Ectodermal cell (in vitro differentiated cells): Measurements from ENCODE around the gene ANKRD22.

Experiments
- H3K27ac ChIP-seq: 2 replicates; pipeline ENCODE4 v1.7.0; 2013; ENCODE audit warnings: mild to moderate bottlenecking, low read depth, low read length; ENCODE audit not compliant: insufficient read depth, poor library complexity, severe bottlenecking
- H3K27me3 ChIP-seq: 2 replicates; pipeline ENCODE4 v1.7.0; 2013; ENCODE audit warnings: mild to moderate bottlenecking, low read length; ENCODE audit not compliant: insufficient read depth, control insufficient read depth, poor library complexity, severe bottlenecking
- H3K36me3 ChIP-seq: one replicate; pipeline ENCODE4 v1.7.0; 2013; ENCODE audit warnings: low read length; ENCODE audit not compliant: control insufficient read depth, insufficient read depth
- H3K4me1 ChIP-seq: one replicate; pipeline ENCODE4 v1.7.0; 2013; ENCODE audit warnings: low read length; ENCODE audit not compliant: control insufficient read depth, insufficient read depth
- H3K4me3 ChIP-seq: 2 replicates; pipeline ENCODE4 v1.7.0; 2013; ENCODE audit warnings: low read depth, low read length, control low read depth; ENCODE audit not compliant: insufficient read depth
- H3K9me3 ChIP-seq: 2 replicates; pipeline ENCODE4 v1.7.0; 2013; ENCODE audit warnings: mild to moderate bottlenecking, low read length, moderate library complexity; ENCODE audit not compliant: control insufficient read depth
- WGBS, 2 experiments: methylation state at CpG; one replicate each; pipeline ENCODE4 v1.1.7; 2013; ENCODE audit warnings: missing lambda C conversion rate in 2 of 2; 5-methylcytosine and 5-hydroxymethylcytosine counted together

ANKRD22 gene

DNA sequence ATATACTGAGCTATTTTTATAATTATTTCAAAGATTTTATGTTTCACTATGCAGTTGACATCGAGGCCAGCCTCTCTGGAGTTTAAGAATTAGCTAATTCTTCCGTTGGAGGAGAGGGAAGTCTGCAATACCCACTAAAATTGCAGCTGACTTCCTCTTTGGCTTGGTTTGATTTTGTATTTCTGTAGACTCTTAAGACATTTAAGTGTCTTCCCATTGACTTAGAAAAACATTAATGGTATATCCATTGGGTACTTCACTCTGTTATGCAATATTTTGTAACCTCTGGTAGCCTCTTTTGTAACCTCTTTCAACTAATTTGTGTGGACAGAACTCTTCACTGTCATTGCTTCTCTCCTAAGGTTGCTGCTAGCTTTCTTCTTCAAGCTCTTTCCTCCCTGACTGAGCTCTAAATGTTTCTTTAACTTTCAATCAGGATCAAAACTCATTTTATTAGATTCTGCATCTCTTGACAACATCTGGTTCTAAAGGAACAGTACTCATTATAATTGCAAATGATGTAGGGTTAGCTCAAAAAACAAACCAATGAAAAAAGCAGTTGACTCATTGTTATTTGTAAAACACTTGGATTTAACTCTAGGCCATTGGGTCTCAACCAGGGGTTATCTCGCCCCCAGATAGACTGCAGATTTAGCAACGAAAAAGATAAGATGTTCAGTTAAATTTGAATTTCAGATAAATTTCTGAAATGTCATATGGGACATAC is 1.7 kb upstream of the ANKRD22 start:
- no peaks in the 10 kb centered on the region for H3K4me1 ChIP-seq
- no peaks in the 10 kb centered on the region for H3K27me3 ChIP-seq
- H3K36me3 ChIP-seq, result no peaks in the 10 kb centered on the region
- WGBS, 2 experiments, result 88 to 91% methylated on average over 4 of the region's 4 CpGs
- H3K27ac ChIP-seq, result no peak overlapping the region
- H3K4me3 ChIP-seq, result no peak overlapping the region
- no peaks in the 10 kb centered on the region for H3K9me3 ChIP-seq

DNA sequence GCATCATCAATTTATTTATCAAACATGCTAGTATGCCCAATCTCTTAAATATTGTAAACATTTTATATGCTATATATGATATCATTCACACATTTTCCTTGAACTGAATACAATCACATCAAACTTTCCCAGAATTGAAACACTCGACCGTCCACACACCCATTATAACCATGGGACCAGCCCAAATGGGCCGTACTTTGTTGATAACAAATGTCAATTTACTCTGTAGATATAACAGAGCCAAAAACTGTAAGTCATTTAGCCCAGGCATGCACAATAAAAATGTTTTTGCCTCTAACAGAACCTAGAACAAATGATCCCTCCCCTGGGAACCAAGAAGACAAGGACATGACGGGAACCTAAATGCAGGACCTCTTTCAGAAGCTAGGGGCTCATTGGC is 683 bp upstream of the ANKRD22 start:
- Histone ChIP-seq H3K9me3 (no peaks in the 10 kb centered on the region), H3K27me3 (no peaks in the 10 kb centered on the region), H3K4me1 (no peaks in the 10 kb centered on the region), H3K36me3 (no peaks in the 10 kb centered on the region), H3K27ac (no peak overlapping the region), H3K4me3 (no peak overlapping the region)
- WGBS, 2 experiments, result 91 to 96% methylated on average over 4 of the region's 4 CpGs

DNA sequence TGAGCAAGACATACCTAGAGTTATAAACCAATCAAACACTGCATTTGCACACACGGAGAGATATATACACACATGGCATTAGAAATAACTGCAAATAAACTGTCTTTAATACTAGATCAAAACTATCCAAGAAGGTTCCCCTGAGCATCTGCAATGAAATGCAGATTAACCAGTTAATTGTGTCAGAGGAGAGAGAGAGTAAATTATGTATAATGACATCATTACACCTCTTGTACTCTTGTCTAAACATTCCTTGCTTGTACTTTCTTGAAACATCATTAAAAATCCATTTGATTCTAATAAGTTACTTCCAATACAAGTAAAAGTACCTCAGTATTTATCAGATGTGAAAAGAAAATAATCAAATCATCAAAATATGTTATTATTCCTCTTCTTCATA is 932 bp downstream of the ANKRD22 start:
- H3K36me3 ChIP-seq, result no peaks in the 10 kb centered on the region
- H3K27me3 ChIP-seq, result no peaks in the 10 kb centered on the region
- H3K4me3 ChIP-seq, result no peak overlapping the region
- 95 to 100% methylated on average over 1 of the region's 1 CpG for WGBS, 2 experiments
- no peak overlapping the region for H3K27ac ChIP-seq
- H3K4me1 ChIP-seq, result no peaks in the 10 kb centered on the region
- no peaks in the 10 kb centered on the region for H3K9me3 ChIP-seq

DNA sequence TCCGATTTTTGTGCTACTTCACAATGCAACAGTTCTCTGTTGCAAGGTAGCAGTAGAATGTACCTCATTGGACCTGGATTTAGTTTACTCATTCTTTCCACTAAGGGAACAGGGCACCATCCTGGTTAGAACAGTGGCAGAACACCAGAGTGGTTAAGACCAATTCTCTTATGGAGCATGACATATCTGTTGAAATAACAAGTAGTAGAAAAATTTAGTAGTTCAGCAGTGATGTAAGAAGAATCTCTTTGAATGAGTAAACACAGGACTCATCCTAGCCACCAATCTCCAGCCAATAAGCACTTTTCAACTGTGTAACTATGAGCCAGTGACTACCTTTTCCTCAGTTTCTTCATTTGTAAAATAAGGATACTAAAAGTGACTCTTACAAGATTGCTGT is 2.4 kb downstream of the ANKRD22 start:
- Histone ChIP-seq H3K36me3 (no peaks in the 10 kb centered on the region), H3K4me1 (no peaks in the 10 kb centered on the region), H3K27ac (no peak overlapping the region), H3K9me3 (no peaks in the 10 kb centered on the region), H3K4me3 (no peak overlapping the region), H3K27me3 (no peaks in the 10 kb centered on the region)
- WGBS, 2 experiments, result 92 to 96% methylated on average over 1 of the region's 1 CpG

DNA sequence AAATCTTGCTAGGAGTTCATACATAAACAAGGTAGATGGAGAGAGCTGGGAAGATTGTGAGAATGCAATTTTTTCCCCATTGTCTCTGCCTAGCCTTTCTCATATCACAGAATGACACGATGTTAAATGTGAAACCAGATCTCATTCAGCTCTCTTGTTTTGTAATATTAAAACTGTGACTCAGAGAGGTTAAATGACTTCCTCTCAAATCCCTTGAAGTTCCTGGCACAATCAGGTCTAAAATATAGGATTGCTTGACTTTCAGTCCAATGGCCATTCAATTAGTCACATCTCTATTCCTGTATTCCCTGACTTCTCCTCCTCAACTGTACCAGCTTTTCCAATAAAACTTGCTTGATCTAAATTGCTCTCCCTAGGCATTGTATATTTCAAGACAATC is 3.1 kb downstream of the ANKRD22 start:
- no peaks in the 10 kb centered on the region for H3K9me3 ChIP-seq
- H3K27ac ChIP-seq, result no peak overlapping the region
- 94 to 100% methylated on average over 1 of the region's 1 CpG for WGBS, 2 experiments
- no peak overlapping the region for H3K4me3 ChIP-seq
- H3K36me3 ChIP-seq, result no peaks in the 10 kb centered on the region
- no peaks in the 10 kb centered on the region for H3K27me3 ChIP-seq
- H3K4me1 ChIP-seq, result no peaks in the 10 kb centered on the region

DNA sequence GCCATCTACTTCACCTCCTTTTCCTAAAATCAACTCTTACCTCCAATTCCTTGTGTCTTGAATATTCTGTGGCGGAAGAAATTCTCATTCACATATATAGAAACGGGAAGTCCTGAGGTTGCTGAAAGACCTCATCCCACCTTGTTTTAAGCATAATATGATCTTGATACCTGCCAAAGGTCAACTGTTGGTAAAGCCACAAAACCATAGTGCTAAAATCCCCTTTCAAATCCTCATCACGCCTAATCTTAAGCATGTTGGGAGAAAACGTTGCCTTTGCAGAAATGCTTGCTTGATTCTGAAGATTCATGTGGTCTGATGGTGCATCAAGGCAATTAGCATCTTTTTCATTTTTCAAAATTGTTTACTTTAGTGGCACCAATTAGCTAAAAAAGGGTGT is 8.5 kb downstream of the ANKRD22 start:
- H3K9me3 ChIP-seq, result no peaks in the 10 kb centered on the region
- no peaks in the 10 kb centered on the region for H3K36me3 ChIP-seq
- H3K27me3 ChIP-seq, result no peaks in the 10 kb centered on the region
- H3K27ac ChIP-seq, result no peak overlapping the region
- 91 to 94% methylated on average over 4 of the region's 4 CpGs for WGBS, 2 experiments
- no peaks in the 10 kb centered on the region for H3K4me1 ChIP-seq
- no peak overlapping the region for H3K4me3 ChIP-seq

DNA sequence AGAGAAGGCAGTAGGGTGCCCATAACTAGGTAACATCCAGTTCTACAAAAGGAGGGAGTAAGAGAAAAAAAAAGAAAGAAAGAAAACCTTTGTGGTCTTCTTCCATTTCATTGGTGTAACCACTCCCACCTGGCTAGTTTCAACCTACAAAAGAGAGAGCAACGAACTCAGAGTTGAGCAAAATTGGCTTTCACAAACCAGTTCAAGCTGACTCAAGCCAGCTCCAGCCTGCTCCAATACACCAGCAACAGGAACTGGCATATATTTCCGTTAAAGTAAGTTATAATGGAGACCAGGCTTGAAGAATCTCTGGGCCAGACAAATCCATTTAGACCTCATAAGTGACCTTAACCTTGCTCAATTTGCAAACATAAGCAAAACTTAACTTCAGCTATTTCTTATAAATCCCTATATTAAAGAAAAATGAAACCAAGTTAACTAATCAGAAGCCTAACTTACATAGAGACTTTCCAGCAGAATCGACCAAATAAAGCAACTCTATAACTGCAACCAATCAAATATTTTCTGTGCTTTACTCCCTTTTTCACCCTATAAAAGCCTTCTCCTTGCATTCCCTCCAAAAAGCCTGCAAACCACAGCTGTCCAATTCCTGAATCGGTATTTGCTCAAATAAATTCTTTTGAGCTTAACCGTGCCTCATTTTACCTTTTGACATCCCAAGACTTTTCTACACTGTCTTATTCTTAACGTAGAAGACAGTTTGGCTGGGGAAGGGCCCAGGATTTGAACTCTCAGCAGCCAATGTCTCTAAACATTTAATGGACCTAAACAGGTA is 10.1 kb downstream of the ANKRD22 start:
- no peaks in the 10 kb centered on the region for H3K36me3 ChIP-seq
- no peaks in the 10 kb centered on the region for H3K9me3 ChIP-seq
- 90 to 92% methylated on average over 6 of the region's 6 CpGs for WGBS, 2 experiments
- H3K4me3 ChIP-seq, result no peak overlapping the region
- no peak overlapping the region for H3K27ac ChIP-seq
- no peaks in the 10 kb centered on the region for H3K4me1 ChIP-seq
- no peaks in the 10 kb centered on the region for H3K27me3 ChIP-seq

DNA sequence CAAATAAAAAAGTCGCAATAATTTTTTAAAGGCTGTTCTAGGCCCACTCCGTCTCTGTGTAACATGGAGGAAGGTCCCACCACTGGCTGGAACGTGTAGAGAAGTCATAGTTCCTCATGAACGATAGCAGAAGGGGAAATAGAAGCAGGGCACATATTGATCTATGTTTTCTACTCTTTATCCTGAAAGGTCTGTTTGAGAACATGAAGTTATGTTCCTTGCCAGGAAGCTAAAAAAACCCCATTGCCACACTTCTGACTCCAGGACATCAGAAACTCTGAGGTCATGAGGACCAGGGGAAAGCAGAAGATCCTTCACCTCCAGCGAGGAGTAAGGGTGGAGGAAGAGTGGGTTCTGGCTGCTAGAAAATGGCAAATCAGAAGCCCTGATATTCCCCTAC is 10.8 kb downstream of the ANKRD22 start:
- 92 to 94% methylated on average over 4 to 5 of the region's 5 CpGs for WGBS, 2 experiments

DNA sequence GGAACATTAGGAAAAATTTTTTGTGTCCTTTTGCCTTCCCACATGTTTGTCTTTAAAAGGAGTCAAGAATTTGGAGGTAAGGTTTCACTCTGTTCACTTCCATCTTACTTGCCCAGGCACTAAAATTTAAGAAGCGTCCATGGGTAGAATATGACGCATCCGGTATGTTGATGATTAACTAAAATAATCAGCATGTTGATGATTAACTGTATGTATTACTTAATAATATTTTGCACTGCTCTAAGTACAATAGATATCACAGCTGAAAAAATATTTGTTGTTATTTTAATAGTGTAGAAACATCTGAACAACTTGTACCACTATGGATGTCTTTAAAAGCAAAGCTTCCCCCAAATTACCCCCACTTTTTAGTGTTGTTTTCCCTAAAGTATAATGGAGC is 11.5 kb downstream of the ANKRD22 start:
- Histone ChIP-seq H3K4me1 (no peaks in the 10 kb centered on the region), H3K27me3 (no peaks in the 10 kb centered on the region), H3K9me3 (no peaks in the 10 kb centered on the region), H3K27ac (no peak overlapping the region), H3K36me3 (no peaks in the 10 kb centered on the region), H3K4me3 (no peak overlapping the region)
- WGBS, 2 experiments, result 79% methylated on average over 3 of the region's 3 CpGs; no CpG with 5 or more reads in 1 of the 2 experiments

More for the DNA sequence above, 10.8 kb downstream of the ANKRD22 start:
- Histone ChIP-seq H3K27ac (no peak overlapping the region), H3K9me3 (no peaks in the 10 kb centered on the region), H3K4me3 (no peak overlapping the region), H3K36me3 (no peaks in the 10 kb centered on the region), H3K27me3 (no peaks in the 10 kb centered on the region), H3K4me1 (no peaks in the 10 kb centered on the region)

DNA sequence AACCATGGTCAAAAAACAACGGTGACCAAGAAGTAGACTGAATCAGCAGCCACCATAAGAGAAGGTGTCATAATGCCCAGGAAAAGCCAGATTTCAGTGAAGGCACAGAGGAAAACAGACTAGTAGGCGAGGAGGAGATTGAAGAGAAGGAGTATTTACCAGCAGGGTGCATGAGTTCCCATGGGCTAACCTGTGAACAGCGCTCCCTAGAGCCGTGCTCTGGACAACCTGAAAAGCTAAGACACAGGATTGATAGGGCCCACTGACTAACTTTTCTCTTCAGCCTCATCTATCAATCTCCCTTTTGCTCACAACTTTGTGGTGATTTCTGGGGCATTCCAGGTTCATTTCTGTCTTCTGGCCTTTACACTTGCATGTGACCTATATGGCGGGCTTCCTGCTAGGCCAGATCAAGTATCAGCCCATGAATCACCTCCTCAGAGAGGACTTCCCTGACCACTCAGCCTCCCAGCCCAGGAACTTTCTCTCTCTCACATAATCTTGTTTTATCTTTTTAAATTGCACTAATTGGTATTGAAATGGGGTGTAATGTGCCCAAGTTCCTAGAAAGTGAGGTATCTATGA is 12.8 kb downstream of the ANKRD22 start:
- Histone ChIP-seq H3K27me3 (no peaks in the 10 kb centered on the region), H3K27ac (no peak overlapping the region), H3K36me3 (no peaks in the 10 kb centered on the region), H3K4me1 (no peaks in the 10 kb centered on the region), H3K9me3 (no peaks in the 10 kb centered on the region), H3K4me3 (no peak overlapping the region)
- WGBS, 2 experiments, result 89 to 92% methylated on average over 5 of the region's 5 CpGs
